ENCODE data around the gene CEACAM8. TPM values are rescaled to one million over a fixed set of nuclear protein-coding genes. Genes with fewer than 3 reads are reported as not detected.
A peak's percentile ranks its signal among the peaks of the same experiment; 100 is the strongest.
"Not testable (repeated sequence)": the region's sequence is repeated elsewhere in the genome, so short reads cannot be mapped to it uniquely, and the experiment has no call there.

CEACAM8 gene
- not detected in 2 replicates for total RNA-seq (ENCODE audit: low replicate concordance)

DNA sequence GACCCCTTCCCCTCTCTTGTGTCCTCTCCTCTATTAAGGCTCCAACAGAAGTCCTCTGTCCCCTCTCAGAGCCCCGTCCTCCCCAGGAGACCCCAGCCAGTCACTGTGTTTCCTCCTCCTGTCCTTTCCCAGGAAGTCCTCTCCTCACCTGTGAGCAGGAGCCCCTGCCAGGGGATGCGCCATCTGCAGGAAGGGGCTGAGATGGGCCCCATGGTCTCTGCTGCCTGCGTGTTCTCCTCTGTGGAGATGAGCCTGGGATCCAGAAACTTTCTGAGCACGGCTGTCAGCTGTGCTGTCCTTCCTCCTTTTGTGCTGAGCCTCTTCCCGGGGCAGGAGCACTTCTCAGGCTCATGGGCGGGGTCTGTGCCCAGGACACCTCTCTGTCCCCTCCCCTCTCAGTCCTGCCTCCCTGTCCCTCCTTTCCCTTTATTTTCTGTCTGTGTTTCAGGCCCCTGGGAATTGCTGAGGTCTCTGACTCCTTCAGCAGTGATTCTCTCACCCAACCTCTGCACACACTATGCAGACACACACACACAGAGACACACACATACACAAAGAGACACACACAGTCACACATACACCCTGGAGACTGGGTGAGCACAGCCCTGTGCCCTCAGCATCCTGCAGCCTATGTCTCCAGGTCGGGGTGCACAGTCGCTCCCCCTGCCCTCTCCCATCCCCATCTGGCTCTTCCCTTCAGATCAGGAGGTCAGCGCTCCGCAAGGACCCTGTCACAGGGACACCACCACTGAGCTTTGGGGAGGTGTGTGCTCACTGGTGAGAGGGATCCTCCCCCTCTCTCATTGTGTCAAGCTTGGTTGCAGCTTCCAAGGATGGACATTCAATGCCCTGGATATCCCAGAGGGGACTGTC lies at the start of gene CEACAM8:
CEACAM8 (minus strand) TSS at position 308 of the 873 bp plus-strand sequence; CDS start at position 212, 96 bp downstream.
- no peak for DNase-seq (ENCODE audit: low read depth)
- TF ChIP-seq, protein P1, sequence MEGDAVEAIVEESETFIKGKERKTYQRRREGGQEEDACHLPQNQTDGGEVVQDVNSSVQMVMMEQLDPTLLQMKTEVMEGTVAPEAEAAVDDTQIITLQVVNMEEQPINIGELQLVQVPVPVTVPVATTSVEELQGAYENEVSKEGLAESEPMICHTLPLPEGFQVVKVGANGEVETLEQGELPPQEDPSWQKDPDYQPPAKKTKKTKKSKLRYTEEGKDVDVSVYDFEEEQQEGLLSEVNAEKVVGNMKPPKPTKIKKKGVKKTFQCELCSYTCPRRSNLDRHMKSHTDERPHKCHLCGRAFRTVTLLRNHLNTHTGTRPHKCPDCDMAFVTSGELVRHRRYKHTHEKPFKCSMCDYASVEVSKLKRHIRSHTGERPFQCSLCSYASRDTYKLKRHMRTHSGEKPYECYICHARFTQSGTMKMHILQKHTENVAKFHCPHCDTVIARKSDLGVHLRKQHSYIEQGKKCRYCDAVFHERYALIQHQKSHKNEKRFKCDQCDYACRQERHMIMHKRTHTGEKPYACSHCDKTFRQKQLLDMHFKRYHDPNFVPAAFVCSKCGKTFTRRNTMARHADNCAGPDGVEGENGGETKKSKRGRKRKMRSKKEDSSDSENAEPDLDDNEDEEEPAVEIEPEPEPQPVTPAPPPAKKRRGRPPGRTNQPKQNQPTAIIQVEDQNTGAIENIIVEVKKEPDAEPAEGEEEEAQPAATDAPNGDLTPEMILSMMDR (IDR thresholded peaks at IDR 0.05; ENCODE audit: insufficient read depth, low read length), result no peak
- no peak within 1 kb of the TSS for H3K4me3 ChIP-seq (ENCODE audit: low read depth, low read length)

DNA sequence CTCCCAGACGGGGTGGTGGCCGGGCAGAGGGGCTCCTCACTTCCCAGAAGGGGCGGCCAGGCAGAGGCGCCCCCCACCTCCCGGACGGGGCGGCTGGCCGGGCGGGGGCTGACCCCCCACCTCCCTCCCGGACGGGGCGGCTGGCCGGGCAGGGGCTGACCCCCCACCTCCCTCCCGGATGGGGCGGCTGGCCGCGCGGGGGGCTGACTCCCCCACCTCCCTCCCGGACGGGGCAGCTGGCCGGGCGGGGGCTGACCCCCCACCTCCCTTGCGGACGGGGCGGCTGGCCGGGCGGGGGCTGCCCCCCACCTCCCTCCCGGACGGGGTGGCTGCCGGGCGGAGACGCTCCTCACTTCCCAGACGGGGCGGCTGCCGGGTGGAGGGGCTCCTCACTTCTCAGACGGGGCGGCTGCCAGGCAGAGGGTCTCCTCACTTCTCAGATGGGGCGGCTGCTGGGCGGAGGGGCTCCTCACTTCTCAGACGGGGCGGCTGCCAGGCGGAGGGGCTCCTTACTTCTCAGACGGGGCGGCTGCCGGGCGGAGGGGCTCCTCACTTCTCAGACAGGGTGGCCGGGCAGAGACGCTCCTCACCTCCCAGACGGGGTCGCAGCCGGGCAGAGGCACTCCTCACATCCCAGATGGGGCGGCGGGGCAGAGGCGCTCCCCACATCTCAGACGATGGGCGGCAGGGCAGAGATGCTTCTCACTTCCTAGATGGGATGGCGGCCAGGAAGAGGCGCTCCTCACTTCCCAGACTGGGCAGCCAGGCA lies 44.8 kb upstream of the CEACAM8 start:
- DNase-seq (ENCODE audit: low read depth); H3K4me3 ChIP-seq (ENCODE audit: low read depth, low read length): not testable (repeated sequence)

DNA sequence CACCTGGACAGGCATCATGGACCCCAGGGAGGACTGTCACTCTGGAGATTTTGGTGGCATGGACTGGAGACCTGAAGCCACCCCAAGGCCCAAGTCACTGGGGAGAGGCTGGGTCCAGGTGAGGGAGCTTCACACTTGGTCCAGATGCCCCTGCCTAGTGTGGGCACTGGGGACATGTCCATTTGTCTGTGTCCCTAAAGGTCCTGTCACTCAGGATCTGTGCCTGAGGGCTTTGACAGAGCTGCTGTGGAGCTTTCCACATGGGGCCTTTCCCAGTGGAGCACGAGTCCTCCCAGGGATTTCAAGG lies 40.5 kb upstream of the CEACAM8 start:
- DNase-seq (ENCODE audit: low read depth), result no peak
- no peak overlapping the region for H3K4me3 ChIP-seq (ENCODE audit: low read depth, low read length)
- TF ChIP-seq, protein P1 (IDR thresholded peaks at IDR 0.05; ENCODE audit: insufficient read depth, low read length), result no peak

DNA sequence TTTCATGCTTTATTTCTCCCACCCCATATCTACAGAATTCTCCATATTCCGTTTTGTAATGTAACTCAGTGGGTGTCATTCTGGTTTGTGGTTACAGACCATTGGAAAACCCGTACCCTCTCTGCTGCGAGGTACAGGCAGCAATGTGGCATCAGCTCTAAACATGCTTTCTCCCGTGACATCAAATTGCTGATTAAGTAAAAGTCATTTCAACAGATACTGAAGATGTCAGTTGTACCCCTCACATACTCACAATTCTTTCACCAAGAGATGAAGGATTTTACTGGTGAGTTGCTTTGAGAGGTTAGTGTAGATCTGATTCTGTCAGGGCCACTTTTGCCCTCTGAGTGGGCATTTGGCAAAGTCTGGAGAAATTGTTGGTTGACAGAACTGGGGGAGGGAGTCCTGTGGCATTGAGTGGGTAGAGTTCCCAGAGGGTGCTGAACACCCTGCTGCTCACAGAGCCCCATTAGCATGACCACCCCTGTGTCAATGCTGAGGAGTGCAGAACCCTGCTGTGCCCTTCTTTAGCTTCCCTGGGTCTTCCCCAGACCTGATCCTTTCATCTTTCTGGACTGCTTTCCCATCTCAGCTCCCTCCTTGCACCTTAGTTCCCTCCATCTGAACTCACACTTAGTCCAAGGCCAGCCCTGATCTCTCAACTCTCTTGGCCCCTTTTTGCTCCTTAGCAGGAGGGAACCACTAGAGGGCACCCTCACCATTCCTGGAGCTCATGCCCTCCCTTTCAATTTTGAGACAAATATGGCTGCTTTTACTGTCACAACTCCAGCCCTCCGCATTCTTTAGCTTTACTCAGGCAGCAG lies 39.9 kb upstream of the CEACAM8 start:
- TF ChIP-seq, protein P1 (IDR thresholded peaks at IDR 0.05; ENCODE audit: insufficient read depth, low read length), result peak; percentile 74
- DNase-seq (ENCODE audit: low read depth), result peak; percentile 31
- no peak overlapping the region for H3K4me3 ChIP-seq (ENCODE audit: low read depth, low read length)

DNA sequence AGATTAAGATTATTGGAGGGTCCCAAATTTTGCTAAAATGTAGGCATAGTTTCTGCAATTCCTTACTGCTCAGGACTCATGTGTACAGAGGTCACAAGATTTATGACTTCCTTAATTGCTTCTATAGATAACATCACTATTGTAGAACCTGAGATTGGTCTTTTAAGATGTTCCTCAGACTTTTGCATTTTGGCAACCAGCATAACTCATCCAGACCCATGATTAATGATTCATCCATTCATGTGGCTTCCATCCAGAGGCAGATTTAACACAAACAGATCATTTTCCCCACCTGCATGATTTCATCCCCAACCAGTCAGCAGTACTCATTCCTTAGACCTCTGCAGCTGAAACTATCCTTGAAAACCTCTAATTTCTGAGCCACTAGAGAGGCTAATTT lies 34.5 kb upstream of the CEACAM8 start:
- no peak overlapping the region for H3K4me3 ChIP-seq (ENCODE audit: low read depth, low read length)
- TF ChIP-seq, protein P1 (IDR thresholded peaks at IDR 0.05; ENCODE audit: insufficient read depth, low read length), result no peak
- no peak for DNase-seq (ENCODE audit: low read depth)

DNA sequence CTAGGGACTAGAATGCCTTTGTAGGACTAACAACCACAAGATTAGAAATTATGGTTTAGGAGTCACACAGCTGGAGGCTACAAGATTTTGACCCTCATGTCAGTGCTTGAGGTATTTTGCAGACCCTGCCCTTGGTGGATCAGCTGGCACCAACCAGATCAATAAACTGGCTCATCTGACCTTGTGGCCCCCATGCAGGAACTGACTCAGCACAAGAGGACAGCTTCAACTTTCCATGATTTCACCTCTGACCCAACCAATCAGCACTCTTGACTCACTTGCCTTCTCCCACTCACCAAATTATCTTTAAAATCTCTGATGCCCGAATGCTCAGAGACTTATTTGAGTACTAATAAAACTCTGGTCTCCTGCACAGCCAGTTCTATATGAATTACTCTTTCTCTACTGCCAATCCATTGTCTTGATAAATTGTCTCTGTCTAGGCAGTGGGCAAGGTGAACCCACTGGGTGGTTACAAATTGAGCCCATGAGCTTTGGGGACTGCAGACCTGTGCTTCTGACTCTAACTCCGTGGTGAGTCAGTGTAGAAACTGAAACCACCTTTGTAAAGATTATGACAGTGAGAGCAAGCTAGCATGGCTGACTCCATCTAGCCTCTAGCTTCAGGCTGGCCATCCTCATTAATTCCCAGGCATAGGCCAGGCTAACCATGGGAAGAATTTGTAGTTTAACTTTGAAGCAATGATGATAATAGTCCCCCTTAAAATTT lies 33.9 kb upstream of the CEACAM8 start:
- no peak for DNase-seq (ENCODE audit: low read depth)
- TF ChIP-seq, protein P1 (IDR thresholded peaks at IDR 0.05; ENCODE audit: insufficient read depth, low read length), result no peak
- H3K4me3 ChIP-seq (ENCODE audit: low read depth, low read length), result no peak overlapping the region

All from fibroblast of the aortic adventitia (primary cell).